DND-41 (cell line): ENCODE measurements around the gene STAT6.

Experiments used
- ATAC-seq: fragments of 200-7000 bp; cut with Tn5 transposase; 3 replicates; pipeline ENCODE4 v1.9.1; 2021; ENCODE audit warnings: low read depth; ENCODE audit not compliant: insufficient read depth
- DNase-seq: peaks from one replicate; pipeline ENCODE4 v3.0.0-alpha.2; 2020
- H2AFZ ChIP-seq: 2 replicates; pipeline ENCODE4 v1.6.0; 2012; ENCODE audit warnings: low read depth, low read length
- H3K27ac ChIP-seq: 2 replicates; pipeline ENCODE4 v1.5.1; 2012; ENCODE audit warnings: low read length, inconsistent platforms
- H3K27me3 ChIP-seq: fragments of 200-600 bp; sonication (generic); 2 replicates; pipeline ENCODE4 v1.6.0; 2012; ENCODE audit warnings: low read length, mild to moderate bottlenecking, inconsistent platforms; ENCODE audit not compliant: insufficient read depth, poor library complexity
- H3K36me3 ChIP-seq: 2 replicates; pipeline ENCODE4 v1.5.1; 2012; ENCODE audit warnings: low read length, inconsistent platforms; ENCODE audit not compliant: insufficient read depth
- H3K4me1 ChIP-seq: 2 replicates; pipeline ENCODE4 v1.5.1; 2012; ENCODE audit warnings: mild to moderate bottlenecking, low read length; ENCODE audit not compliant: insufficient read depth
- H3K4me2 ChIP-seq: 2 replicates; pipeline ENCODE4 v1.6.0; 2012; ENCODE audit warnings: mild to moderate bottlenecking, moderate library complexity, low read length, inconsistent platforms; ENCODE audit not compliant: insufficient read depth
- H3K4me3 ChIP-seq, 2 experiments: fragments of 200-600 bp in 1 of 2; shearing (Covaris generic) in 1 of 2; 2 replicates each; pipeline ENCODE4 v1.5.1; 2012 to 2016; ENCODE audit warnings: inconsistent platforms in 2 of 2, low read length in 2 of 2, mild to moderate bottlenecking in 2 of 2, low read depth in 1 of 2, moderate library complexity in 1 of 2
- H3K79me2 ChIP-seq: 2 replicates; pipeline ENCODE4 v1.6.0; 2012; ENCODE audit warnings: low read length, inconsistent platforms; ENCODE audit not compliant: insufficient read depth
- H3K9ac ChIP-seq: 2 replicates; pipeline ENCODE4 v1.6.0; 2012; ENCODE audit warnings: low read depth, mild to moderate bottlenecking, inconsistent platforms, low read length, moderate library complexity
- H3K9me3 ChIP-seq: 2 replicates; pipeline ENCODE4 v1.5.1; 2012; ENCODE audit warnings: low read length, moderate library complexity, mild to moderate bottlenecking, inconsistent platforms; ENCODE audit not compliant: insufficient read depth, severe bottlenecking
- H4K20me1 ChIP-seq: 2 replicates; pipeline ENCODE4 v1.6.0; 2012; ENCODE audit warnings: low read length; ENCODE audit not compliant: insufficient read depth
- CTCF ChIP-seq: IDR thresholded peaks from 2 replicates; pipeline ENCODE4 v1.5.1; 2012; ENCODE audit warnings: borderline replicate concordance, low read length, moderate library complexity, mild to moderate bottlenecking; ENCODE audit not compliant: poor library complexity, severe bottlenecking; ENCODE audit errors: extremely low read depth
- EZH2 ChIP-seq: IDR thresholded peaks from 3 replicates; pipeline ENCODE4 v1.6.1; 2012; ENCODE audit warnings: borderline replicate concordance, low read depth, mild to moderate bottlenecking, moderate library complexity, low read length, inconsistent platforms; ENCODE audit not compliant: severe bottlenecking

STAT6 gene

GRCh38 chr12:57119294-57120085, 8.3 kb upstream of the STAT6 start:
- Histone ChIP-seq H4K20me1 (no peaks in the 10 kb centered on the region), H3K79me2 (no peaks in the 10 kb centered on the region), H2AFZ (no peak overlapping the region), H3K4me3 (no peak overlapping the region), H3K4me1 (no peaks in the 10 kb centered on the region), H3K27ac (no peak overlapping the region), H3K27me3 (no peaks in the 10 kb centered on the region), H3K4me2 (no peak overlapping the region), H3K36me3 (no peaks in the 10 kb centered on the region), H3K9ac (no peak overlapping the region), H3K9me3 (no peaks in the 10 kb centered on the region)
- no peak for DNase-seq
- no peak; the same call in 2 of the 3 replicates for ATAC-seq
- TF ChIP-seq CTCF (no peak), EZH2 (no peak)

- Histone ChIP-seq H3K9me3 (no peaks in the 10 kb centered on the region), H3K9ac (no peak overlapping the region), H3K4me3 (no peak overlapping the region), H3K4me1 (no peaks in the 10 kb centered on the region), H3K36me3 (no peaks in the 10 kb centered on the region), H3K27me3 (no peaks in the 10 kb centered on the region), H3K27ac (no peak overlapping the region), H4K20me1 (no peaks in the 10 kb centered on the region), H3K4me2 (no peak overlapping the region), H3K79me2 (no peaks in the 10 kb centered on the region), H2AFZ (no peak overlapping the region)
- no peak for DNase-seq
- TF ChIP-seq EZH2 = no peak
- TF ChIP-seq CTCF = no peak
- no peak for ATAC-seq
Measured at GRCh38 chr12:57118711-57119271, 7.6 kb upstream of the STAT6 start.

DNA sequence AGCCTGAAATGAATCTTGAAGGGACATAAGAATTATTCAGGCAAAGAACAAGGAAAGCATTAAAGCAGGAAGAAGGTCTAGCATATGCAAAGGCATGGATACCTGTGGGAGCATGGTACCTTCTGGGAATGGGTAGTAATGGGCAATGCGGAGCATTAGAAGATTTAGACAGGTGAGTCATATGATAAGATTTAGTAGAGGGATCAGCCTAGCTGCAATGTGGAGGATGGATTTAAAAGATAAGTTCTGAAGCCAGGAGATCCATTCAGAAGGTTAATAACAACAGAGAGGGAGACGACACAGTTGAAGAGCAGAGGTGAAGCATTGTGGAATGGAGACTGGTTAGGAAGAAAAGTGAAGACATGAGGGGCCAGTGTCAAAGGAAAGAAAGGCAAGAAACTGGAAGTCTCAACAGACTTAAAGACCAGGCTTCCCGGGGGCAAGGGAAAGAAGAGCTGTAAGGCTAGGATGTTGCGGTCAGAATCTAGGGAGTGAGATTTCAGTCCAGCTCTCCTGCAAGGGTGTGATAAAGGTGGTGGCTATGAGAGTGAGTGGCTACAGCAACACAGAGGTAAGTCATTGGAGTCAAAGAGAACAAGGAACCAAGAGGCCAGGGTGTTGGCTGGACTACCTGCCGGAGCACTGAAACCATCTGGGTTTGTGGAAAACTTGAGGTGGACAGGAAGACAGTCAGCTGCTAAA, 5.6 kb upstream of the STAT6 start:
- no peaks in the 10 kb centered on the region for H3K79me2 ChIP-seq
- ATAC-seq = no peak

More for the DNA sequence above, 5.6 kb upstream of the STAT6 start:
- Histone ChIP-seq H4K20me1 (no peaks in the 10 kb centered on the region), H3K9me3 (no peaks in the 10 kb centered on the region), H2AFZ (no peak overlapping the region), H3K4me2 (no peak overlapping the region), H3K36me3 (no peaks in the 10 kb centered on the region), H3K4me1 (peaks cover 15% of the 10 kb centered on the region), H3K4me3 (no peak overlapping the region), H3K27me3 (no peaks in the 10 kb centered on the region), H3K9ac (no peak overlapping the region), H3K27ac (no peak overlapping the region)
- no peak for DNase-seq
- TF ChIP-seq EZH2 = no peak
- no peak for TF ChIP-seq CTCF
